H1 (cell line): ENCODE results near the gene RASAL2. TPM values are rescaled to one million over a fixed set of nuclear protein-coding genes. Genes with fewer than 3 reads are reported as not detected.

Experiments
- CTCF ChIA-PET: fragments of 300-600 bp; sonication (Branson Sonifier 250); formaldehyde crosslinking; loops from one replicate; lab custom pipeline; 2021; ENCODE audit not compliant: partially characterized antibody; lab: Charles Lee
- POLR2A ChIA-PET: fragments of 300-600 bp; sonication (Branson Sonifier 250); formaldehyde crosslinking; loops from one replicate; lab custom pipeline; 2021; ENCODE audit warnings: inconsistent platforms; ENCODE audit not compliant: partially characterized antibody; lab: Charles Lee
- DNase-seq, 2 experiments: peaks; one replicate each; pipeline versions ENCODE4 v3.0.0 to v3.0.0-alpha.2; 2010 to 2022; ENCODE audit warnings: low spot score in 2 of 2, low read depth in 1 of 2, mixed read lengths in 1 of 2
- FAIRE-seq: peaks from 2 replicates; lab custom pipeline; 2011; peaks lifted over from hg19 to GRCh38; lab: Jason Lieb, UNC
- H2AFZ ChIP-seq: 2 replicates; pipeline ENCODE4 v1.8.1; 2012; ENCODE audit warnings: low read length, inconsistent platforms
- H2AK5ac ChIP-seq: 2 replicates; pipeline ENCODE4 v1.6.1; 2013; ENCODE audit warnings: low read depth, low read length
- H2BK120ac ChIP-seq: replicated peaks from 2 replicates; pipeline ENCODE3; 2013; ENCODE audit warnings: low read depth, low read length, inconsistent platforms
- H2BK12ac ChIP-seq: 2 replicates; pipeline ENCODE4 v1.6.1; 2013; ENCODE audit warnings: low read depth, low read length
- H2BK15ac ChIP-seq: 2 replicates; pipeline ENCODE4 v1.6.1; 2013; ENCODE audit warnings: low read length
- H2BK20ac ChIP-seq: 2 replicates; pipeline ENCODE4 v1.6.1; 2013; ENCODE audit warnings: low read length
- H2BK5ac ChIP-seq: 2 replicates; pipeline ENCODE4 v1.6.1; 2013; ENCODE audit warnings: low read depth, low read length
- H3K14ac ChIP-seq: 2 replicates; pipeline ENCODE4 v1.6.1; 2013; ENCODE audit warnings: inconsistent platforms; ENCODE audit not compliant: insufficient read length
- H3K18ac ChIP-seq: 2 replicates; pipeline ENCODE4 v1.6.1; 2013; ENCODE audit warnings: low read length; ENCODE audit errors: extremely low read depth
- H3K23ac ChIP-seq: 2 replicates; pipeline ENCODE4 v1.6.1; 2013; ENCODE audit warnings: inconsistent platforms; ENCODE audit not compliant: insufficient read length
- H3K23me2 ChIP-seq: 2 replicates; pipeline ENCODE4 v1.6.1; 2013; ENCODE audit warnings: low read depth, low read length
- H3K27ac ChIP-seq: 2 replicates; pipeline ENCODE4 v1.6.1; 2011; ENCODE audit warnings: low read depth, low read length, inconsistent platforms
- H3K27me3 ChIP-seq, 4 experiments: replicated peaks in 1 of 4; 1 replicate in 1 of 4; 2 replicates in 3 of 4; pipeline versions ENCODE4 v1.6.1 to v1.8.1; 2011 to 2013; ENCODE audit warnings: low read length in 3 of 4, mild to moderate bottlenecking in 3 of 4, inconsistent platforms in 2 of 4, mixed read lengths in 2 of 4, moderate library complexity in 1 of 4; ENCODE audit not compliant: control insufficient read depth in 3 of 4, insufficient read depth in 3 of 4; ENCODE audit errors: extremely low read depth in 1 of 4
- H3K36me3 ChIP-seq, 4 experiments: 2 replicates each; pipeline versions ENCODE4 v1.6.1 to v1.8.1; 2011 to 2013; ENCODE audit warnings: mild to moderate bottlenecking in 4 of 4, low read length in 3 of 4, moderate library complexity in 2 of 4, control low read depth in 1 of 4, inconsistent platforms in 1 of 4; ENCODE audit not compliant: insufficient read depth in 4 of 4, control insufficient read depth in 2 of 4
- H3K4ac ChIP-seq: replicated peaks from 2 replicates; pipeline ENCODE3; 2013; ENCODE audit warnings: low read length, low read depth, mixed read lengths, inconsistent platforms; ENCODE audit not compliant: insufficient read length
- H3K4me1 ChIP-seq, 4 experiments: replicated peaks in 1 of 4; 1 replicate in 1 of 4; 2 replicates in 3 of 4; pipeline versions ENCODE4 v1.6.1 to v1.8.1; 2011 to 2013; ENCODE audit warnings: low read length in 3 of 4, inconsistent platforms in 2 of 4, mixed read lengths in 1 of 4; ENCODE audit not compliant: insufficient read depth in 4 of 4, control insufficient read depth in 3 of 4
- H3K4me2 ChIP-seq, 2 experiments: 2 replicates each; pipeline versions ENCODE4 v1.6.1 to v1.8.1; 2011 to 2013; ENCODE audit warnings: low read depth in 2 of 2, low read length in 2 of 2, control low read depth in 1 of 2, inconsistent platforms in 1 of 2, mild to moderate bottlenecking in 1 of 2; ENCODE audit not compliant: insufficient read depth in 1 of 2
- H3K4me3 ChIP-seq, 4 experiments: fragments of 200-600, 300-600 bp in 1 of 4; sonication (generic), shearing (Covaris generic), sonication (Bioruptor Twin) in 1 of 4; 2 replicates each; pipeline versions ENCODE4 v1.5.1 to v1.8.1; 2011 to 2016; ENCODE audit warnings: low read length in 4 of 4, low read depth in 3 of 4, control low read depth in 2 of 4, inconsistent platforms in 2 of 4, mild to moderate bottlenecking in 2 of 4, mixed read lengths in 1 of 4, moderate library complexity in 1 of 4; ENCODE audit not compliant: insufficient read depth in 2 of 4; ENCODE audit errors: extremely low read depth in 1 of 4
- H3K56ac ChIP-seq: replicated peaks from 2 replicates; pipeline ENCODE3; 2013; ENCODE audit warnings: low read depth, mild to moderate bottlenecking, mixed read lengths, low read length, inconsistent platforms; ENCODE audit not compliant: insufficient read length
- H3K79me1 ChIP-seq: 2 replicates; pipeline ENCODE4 v1.6.1; 2013; ENCODE audit warnings: low read depth, low read length, control low read depth
- H3K79me2 ChIP-seq, 2 experiments: 2 replicates each; pipeline versions ENCODE4 v1.6.1 to v1.8.1; 2012 to 2013; ENCODE audit warnings: low read length in 2 of 2, mild to moderate bottlenecking in 2 of 2, inconsistent platforms in 1 of 2; ENCODE audit not compliant: insufficient read depth in 2 of 2, control insufficient read depth in 1 of 2
- H3K9ac ChIP-seq, 4 experiments: replicated peaks in 1 of 4; 1 replicate in 1 of 4; 2 replicates in 3 of 4; pipeline versions ENCODE4 v1.6.1 to v1.8.1; 2011 to 2013; ENCODE audit warnings: low read depth in 3 of 4, low read length in 3 of 4, control low read depth in 2 of 4, mild to moderate bottlenecking in 2 of 4, moderate library complexity in 2 of 4, inconsistent platforms in 1 of 4; ENCODE audit errors: extremely low read depth in 1 of 4
- H3K9me3 ChIP-seq, 2 experiments: 2 replicates each; pipeline versions ENCODE4 v1.6.1 to v1.8.1; 2012 to 2013; ENCODE audit warnings: mild to moderate bottlenecking in 2 of 2, moderate library complexity in 2 of 2, control low read depth in 1 of 2, inconsistent platforms in 1 of 2, low read depth in 1 of 2, low read length in 1 of 2, mixed read lengths in 1 of 2; ENCODE audit not compliant: insufficient read depth in 2 of 2
- H4K20me1 ChIP-seq, 2 experiments: replicated peaks in 1 of 2; 2 replicates each; pipeline versions ENCODE3 to v1.8.1; 2011 to 2013; ENCODE audit warnings: inconsistent platforms in 2 of 2, low read length in 2 of 2, mild to moderate bottlenecking in 1 of 2; ENCODE audit not compliant: insufficient read depth in 2 of 2, control insufficient read depth in 1 of 2
- H4K5ac ChIP-seq: 2 replicates; pipeline ENCODE4 v1.6.1; 2013; ENCODE audit warnings: low read length, low read depth, mixed read lengths, inconsistent platforms; ENCODE audit not compliant: insufficient read length
- H4K8ac ChIP-seq: 2 replicates; pipeline ENCODE4 v1.8.0; 2013; ENCODE audit warnings: mild to moderate bottlenecking, moderate library complexity, low read length, inconsistent platforms; ENCODE audit not compliant: insufficient read depth; ENCODE audit errors: extremely low read depth
- H4K91ac ChIP-seq: replicated peaks from 2 replicates; pipeline ENCODE3; 2013; ENCODE audit warnings: low read length, mixed read lengths, inconsistent platforms; ENCODE audit not compliant: insufficient read length
- ASH2L ChIP-seq: fragments of 200-600, 300-600 bp; sonication (generic); IDR thresholded peaks from one replicate; pipeline ENCODE4 v1.7.1; 2017; ENCODE audit warnings: low read length
- CBX5 ChIP-seq: fragments of 300-800, 300-1000 bp; sonication (generic); IDR thresholded peaks from 2 replicates; pipeline ENCODE4 v1.7.1; 2016; ENCODE audit warnings: antibody characterized with exemption, low read length, low read depth
- CEBPB ChIP-seq: IDR thresholded peaks from 2 replicates; pipeline ENCODE4 v1.6.1; 2012; ENCODE audit warnings: low read depth, low read length
- CHD2 ChIP-seq: IDR thresholded peaks from 2 replicates; pipeline ENCODE4 v1.6.1; 2012; ENCODE audit warnings: low read length, improper control_type of control experiment
- CTBP2 ChIP-seq: IDR thresholded peaks from 2 replicates; pipeline ENCODE4 v1.7.0; 2011; ENCODE audit warnings: borderline replicate concordance, mild to moderate bottlenecking, moderate library complexity, mixed read lengths, low read length; ENCODE audit not compliant: insufficient read depth, insufficient read length
- EP300 ChIP-seq, 2 experiments: IDR thresholded peaks; 1 replicate in 1 of 2; 2 replicates in 1 of 2; pipeline ENCODE4 v1.6.1; 2011 to 2012; ENCODE audit warnings: low read depth in 2 of 2, low read length in 2 of 2, mild to moderate bottlenecking in 2 of 2, borderline replicate concordance in 1 of 2, inconsistent platforms in 1 of 2, moderate library complexity in 1 of 2
- GABPA ChIP-seq: IDR thresholded peaks from 2 replicates; pipeline ENCODE4 v1.6.1; 2011; ENCODE audit warnings: mild to moderate bottlenecking, low read length, moderate library complexity, borderline replicate concordance; ENCODE audit not compliant: insufficient read depth
- MAFK ChIP-seq: IDR thresholded peaks from 2 replicates; pipeline ENCODE4 v1.6.1; 2012; ENCODE audit warnings: low read depth, mild to moderate bottlenecking, improper control_type of control experiment, low read length
- MAX ChIP-seq: IDR thresholded peaks from 2 replicates; pipeline ENCODE4 v1.6.1; 2012; ENCODE audit warnings: inconsistent platforms
- NRF1 ChIP-seq: IDR thresholded peaks from 2 replicates; pipeline ENCODE4 v1.6.1; 2011; ENCODE audit warnings: mild to moderate bottlenecking, low read depth, low read length, improper control_type of control experiment
- SIX5 ChIP-seq: IDR thresholded peaks from 2 replicates; pipeline ENCODE4 v1.6.1; 2011; ENCODE audit warnings: mild to moderate bottlenecking, low read depth, low read length
- YY1 ChIP-seq: IDR thresholded peaks from 2 replicates; pipeline ENCODE4 v1.6.1; 2011; ENCODE audit warnings: low read depth, mild to moderate bottlenecking, low read length
- polyA plus RNA-seq, 7 experiments: library from polyadenylated mRNA; depleted of rRNA in 3 of 7; stranded (reverse) in 5 of 7; unstranded in 2 of 7; fragments of >200 nt in 5 of 7; fragments of 200-250 nt in 2 of 7; gene quantifications; 1 replicate in 5 of 7; 2 replicates in 1 of 7; 4 replicates in 1 of 7; pipeline versions ENCODE4 v1.2.1 to v1.2.3, GENCODE V29; 2011 to 2013; ENCODE audit warnings: missing spikeins in 2 of 7, mixed read lengths in 2 of 7
- total RNA-seq: library from RNA; stranded (reverse); fragmentation: NEBNext Ultra II Directional; extraction: Animal tissue kit (Norgen Biotek cat#: 25700); gene quantifications from 2 replicates; pipeline ENCODE4 v1.2.1, GENCODE V29; 2021

Gene RASAL2
- total and polyA plus RNA-seq, 2 of the 8 experiments (the other 6 are each of a cell fraction or from before 2014, with no cell fraction given) = 15.9 to 32.5 TPM

- DNase-seq = no peak
- Histone ChIP-seq H3K56ac (no peak overlapping the region), H3K79me2 (no peaks in the 10 kb centered on the region), H3K4ac (no peak overlapping the region), H2AFZ (no peak overlapping the region), H2BK20ac (no peak overlapping the region), H3K9me3 (no peaks in the 10 kb centered on the region), H3K23me2 (no peaks in the 10 kb centered on the region), H2AK5ac (no peak overlapping the region), H3K36me3 (no peaks in the 10 kb centered on the region), H3K27ac (no peak overlapping the region), H2BK5ac (no peak overlapping the region), H3K14ac (no peak overlapping the region), H3K79me1 (no peaks in the 10 kb centered on the region), H3K4me2 (no peak overlapping the region), H4K20me1 (no peaks in the 10 kb centered on the region), H4K8ac (no peak overlapping the region), H4K5ac (no peak overlapping the region), H3K9ac (no peak overlapping the region), H3K23ac (no peak overlapping the region), H2BK15ac (no peak overlapping the region), H2BK120ac (no peak overlapping the region), H3K4me1 (no peaks in the 10 kb centered on the region), H3K27me3 (no peaks in the 10 kb centered on the region), H3K18ac (no peak overlapping the region), H2BK12ac (no peak overlapping the region), H4K91ac (no peak overlapping the region), H3K4me3 (no peak overlapping the region)
- no peak for FAIRE-seq
- ChIA-PET CTCF (interaction anchor here (1.0 to 1.1 kb wide), 2 partner anchors 28 to 40 kb away, joined by 3 to 5 read pairs; no protein-coding TSS in a partner anchor), POLR2A (no interaction called here)
- TF ChIP-seq CBX5 (no peak), SIX5 (no peak), CEBPB (no peak), MAFK (no peak), YY1 (no peak), CTBP2 (no peak), GABPA (no peak), ASH2L (no peak), EP300 (IDR thresholded peaks at IDR 0.05; ENCODE audit: borderline replicate concordance in 1 of 2, low read depth in 2 of 2, low read length in 2 of 2) (no peak), MAX (no peak), NRF1 (no peak), CHD2 (no peak)
Observed at GRCh38 chr1:178077917-178078316, 16.0 kb upstream of the RASAL2 start.
